ENCODE data around the gene GCNT2.

GRCh38 chr6:10537726-10538125 lies 16.6 kb downstream of the GCNT2 start:
- TF ChIP-seq, protein P1, sequence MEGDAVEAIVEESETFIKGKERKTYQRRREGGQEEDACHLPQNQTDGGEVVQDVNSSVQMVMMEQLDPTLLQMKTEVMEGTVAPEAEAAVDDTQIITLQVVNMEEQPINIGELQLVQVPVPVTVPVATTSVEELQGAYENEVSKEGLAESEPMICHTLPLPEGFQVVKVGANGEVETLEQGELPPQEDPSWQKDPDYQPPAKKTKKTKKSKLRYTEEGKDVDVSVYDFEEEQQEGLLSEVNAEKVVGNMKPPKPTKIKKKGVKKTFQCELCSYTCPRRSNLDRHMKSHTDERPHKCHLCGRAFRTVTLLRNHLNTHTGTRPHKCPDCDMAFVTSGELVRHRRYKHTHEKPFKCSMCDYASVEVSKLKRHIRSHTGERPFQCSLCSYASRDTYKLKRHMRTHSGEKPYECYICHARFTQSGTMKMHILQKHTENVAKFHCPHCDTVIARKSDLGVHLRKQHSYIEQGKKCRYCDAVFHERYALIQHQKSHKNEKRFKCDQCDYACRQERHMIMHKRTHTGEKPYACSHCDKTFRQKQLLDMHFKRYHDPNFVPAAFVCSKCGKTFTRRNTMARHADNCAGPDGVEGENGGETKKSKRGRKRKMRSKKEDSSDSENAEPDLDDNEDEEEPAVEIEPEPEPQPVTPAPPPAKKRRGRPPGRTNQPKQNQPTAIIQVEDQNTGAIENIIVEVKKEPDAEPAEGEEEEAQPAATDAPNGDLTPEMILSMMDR (IDR thresholded peaks at IDR 0.05 in 8 of 11, conservative IDR thresholded peaks at IDR 0.05 in 3 of 11) = no peak
- no peak for TF ChIP-seq POLR2AphosphoS5 (IDR thresholded peaks at IDR 0.05)
- no peak for TF ChIP-seq POLR2A (IDR thresholded peaks at IDR 0.05)

Data from spleen (tissue), 7 donors.